ENCODE results near the gene NUP43.

GRCh38 chr6:149698175-149698574, 48.2 kb downstream of the NUP43 start:
- no peak for TF ChIP-seq CTCF (IDR thresholded peaks at IDR 0.05; ENCODE audit: insufficient read depth, low read length, poor library complexity, severe bottlenecking)
- TF ChIP-seq EZH2phosphoT487 (conservative IDR thresholded peaks at IDR 0.05; ENCODE audit: low read length), result no peak

Measured in SU-DHL-6 (cell line).